Activated CD8-positive, alpha-beta memory T cell treated with anti-CD3 and anti-CD28 coated beads, Interleukin-2, amount 10 ng/mL, durations not matched to agents 7 days and 5 days (primary cell): ENCODE measurements around the gene TENM4. TPM values are rescaled to one million over a fixed set of nuclear protein-coding genes. Genes with fewer than 3 reads are reported as not detected.

Source experiments
- ATAC-seq: fragments of 150-1000 bp; cut with Tn5 transposase; one replicate; pipeline ENCODE4 v1.10.0; 2021; ENCODE audit warnings: moderate library complexity
- CTCF ChIA-PET: fragments of 350-600 bp; sonication (Branson Sonifier 250); formaldehyde crosslinking; loops from one replicate; lab custom pipeline; 2021; ENCODE audit warnings: antibody characterized with exemption; lab: Charles Lee
- DNase-seq: peaks from one replicate; pipeline ENCODE4 v3.0.0-alpha.2; 2020
- H3K27ac Mint-ChIP-seq: one replicate; pipeline ENCODE4 v1.8.0; 2021; ENCODE audit warnings: mild to moderate bottlenecking, mixed read lengths
- H3K27me3 Mint-ChIP-seq: one replicate; pipeline ENCODE4 v1.8.0; 2021; ENCODE audit warnings: mixed read lengths
- H3K36me3 Mint-ChIP-seq: one replicate; pipeline ENCODE4 v1.8.0; 2021; ENCODE audit warnings: mild to moderate bottlenecking, mixed read lengths
- H3K4me1 Mint-ChIP-seq: one replicate; pipeline ENCODE4 v1.8.0; 2021; ENCODE audit warnings: mixed read lengths
- H3K4me3 Mint-ChIP-seq: one replicate; pipeline ENCODE4 v1.8.0; 2021; ENCODE audit warnings: mild to moderate bottlenecking, moderate library complexity, mixed read lengths
- H3K9me3 Mint-ChIP-seq: one replicate; pipeline ENCODE4 v1.8.0; 2022; ENCODE audit warnings: low read depth, mixed read lengths
- total RNA-seq, 2 experiments: library from RNA; stranded (reverse); gene quantifications; one replicate each; pipeline ENCODE4 v1.2.3, GENCODE V29; 2021

TENM4 gene
- total RNA-seq, 2 experiments from 2014 or later, result not detected

GRCh38 chr11:78967811-78968210 lies 473.0 kb downstream of the TENM4 start:
- peaks cover 9% of the 10 kb centered on the region for H3K27me3 Mint-ChIP-seq
- H3K4me3 Mint-ChIP-seq, result no peak overlapping the region
- no peaks in the 10 kb centered on the region for H3K36me3 Mint-ChIP-seq
- DNase-seq, result no peak
- no peak overlapping the region for H3K27ac Mint-ChIP-seq
- CTCF ChIA-PET, result no interaction called here
- no peaks in the 10 kb centered on the region for H3K4me1 Mint-ChIP-seq
- no peaks in the 10 kb centered on the region for H3K9me3 Mint-ChIP-seq
- ATAC-seq, result no peak

GRCh38 chr11:78965432-78965831 lies 475.4 kb downstream of the TENM4 start:
- CTCF ChIA-PET, result no interaction called here
- H3K9me3 Mint-ChIP-seq, result no peaks in the 10 kb centered on the region
- peaks cover 29% of the 10 kb centered on the region for H3K27me3 Mint-ChIP-seq
- no peak for DNase-seq
- ATAC-seq, result no peak
- H3K4me1 Mint-ChIP-seq, result no peaks in the 10 kb centered on the region
- H3K36me3 Mint-ChIP-seq, result no peaks in the 10 kb centered on the region
- no peak overlapping the region for H3K27ac Mint-ChIP-seq
- no peak overlapping the region for H3K4me3 Mint-ChIP-seq

- CTCF ChIA-PET, result no interaction called here
- Mint-ChIP-seq H3K4me1 (no peaks in the 10 kb centered on the region), H3K4me3 (no peak overlapping the region), H3K27me3 (peaks cover 34% of the 10 kb centered on the region), H3K9me3 (no peaks in the 10 kb centered on the region), H3K36me3 (no peaks in the 10 kb centered on the region), H3K27ac (no peak overlapping the region)
- no peak for ATAC-seq
- no peak for DNase-seq
Measured at GRCh38 chr11:78961937-78962701, 478.7 kb downstream of the TENM4 start.

- Mint-ChIP-seq H3K27ac (no peak overlapping the region), H3K4me3 (no peak overlapping the region), H3K36me3 (no peaks in the 10 kb centered on the region), H3K9me3 (no peaks in the 10 kb centered on the region), H3K4me1 (no peaks in the 10 kb centered on the region), H3K27me3 (peaks cover 35% of the 10 kb centered on the region)
- DNase-seq (no peak), ATAC-seq (no peak)
- CTCF ChIA-PET, result no interaction called here
Measured at GRCh38 chr11:78961247-78961646, 479.6 kb downstream of the TENM4 start.

- ATAC-seq (no peak), DNase-seq (no peak)
- H3K27me3 Mint-ChIP-seq, result peaks cover 32% of the 10 kb centered on the region
- no peak overlapping the region for H3K27ac Mint-ChIP-seq
- H3K4me1 Mint-ChIP-seq, result no peaks in the 10 kb centered on the region
- CTCF ChIA-PET, result interaction anchor here (0.6 kb wide), 1 partner anchor 1107 kb away, joined by 3 read pairs; no protein-coding TSS in a partner anchor
- H3K9me3 Mint-ChIP-seq, result no peaks in the 10 kb centered on the region
- no peak overlapping the region for H3K4me3 Mint-ChIP-seq
- no peaks in the 10 kb centered on the region for H3K36me3 Mint-ChIP-seq
Measured at GRCh38 chr11:78958444-78958843, 482.4 kb downstream of the TENM4 start.

GRCh38 chr11:78957476-78958245 lies 483.2 kb downstream of the TENM4 start:
- H3K9me3 Mint-ChIP-seq, result no peaks in the 10 kb centered on the region
- CTCF ChIA-PET, result no interaction called here
- ATAC-seq, result no peak
- peaks cover 31% of the 10 kb centered on the region for H3K27me3 Mint-ChIP-seq
- H3K4me3 Mint-ChIP-seq, result no peak overlapping the region
- DNase-seq, result no peak
- no peaks in the 10 kb centered on the region for H3K4me1 Mint-ChIP-seq
- no peaks in the 10 kb centered on the region for H3K36me3 Mint-ChIP-seq
- no peak overlapping the region for H3K27ac Mint-ChIP-seq

GRCh38 chr11:78954696-78955095 lies 486.1 kb downstream of the TENM4 start:
- no peaks in the 10 kb centered on the region for H3K36me3 Mint-ChIP-seq
- CTCF ChIA-PET, result no interaction called here
- H3K9me3 Mint-ChIP-seq, result no peaks in the 10 kb centered on the region
- DNase-seq (no peak), ATAC-seq (no peak)
- no peaks in the 10 kb centered on the region for H3K4me1 Mint-ChIP-seq
- H3K27ac Mint-ChIP-seq, result no peak overlapping the region
- no peak overlapping the region for H3K4me3 Mint-ChIP-seq
- H3K27me3 Mint-ChIP-seq, result peaks cover 17% of the 10 kb centered on the region

GRCh38 chr11:78954261-78954660 lies 486.6 kb downstream of the TENM4 start:
- Mint-ChIP-seq H3K27ac (no peak overlapping the region), H3K4me1 (no peaks in the 10 kb centered on the region), H3K36me3 (no peaks in the 10 kb centered on the region), H3K27me3 (peaks cover 17% of the 10 kb centered on the region), H3K9me3 (no peaks in the 10 kb centered on the region), H3K4me3 (no peak overlapping the region)
- CTCF ChIA-PET, result no interaction called here
- DNase-seq, result no peak
- no peak for ATAC-seq

- H3K4me1 Mint-ChIP-seq, result no peaks in the 10 kb centered on the region
- no peak overlapping the region for H3K27ac Mint-ChIP-seq
- no peak for DNase-seq
- CTCF ChIA-PET, result no interaction called here
- peaks cover 17% of the 10 kb centered on the region for H3K27me3 Mint-ChIP-seq
- ATAC-seq, result no peak
- H3K9me3 Mint-ChIP-seq, result no peaks in the 10 kb centered on the region
- H3K4me3 Mint-ChIP-seq, result no peak overlapping the region
- no peaks in the 10 kb centered on the region for H3K36me3 Mint-ChIP-seq
Measured at GRCh38 chr11:78952890-78953289, 487.9 kb downstream of the TENM4 start.

GRCh38 chr11:78952175-78952574 lies 488.7 kb downstream of the TENM4 start:
- H3K36me3 Mint-ChIP-seq, result no peaks in the 10 kb centered on the region
- DNase-seq, result no peak
- peaks cover 12% of the 10 kb centered on the region for H3K27me3 Mint-ChIP-seq
- H3K9me3 Mint-ChIP-seq, result no peaks in the 10 kb centered on the region
- no peaks in the 10 kb centered on the region for H3K4me1 Mint-ChIP-seq
- CTCF ChIA-PET, result no interaction called here
- no peak overlapping the region for H3K27ac Mint-ChIP-seq
- H3K4me3 Mint-ChIP-seq, result no peak overlapping the region
- no peak for ATAC-seq

- ATAC-seq (no peak), DNase-seq (no peak)
- CTCF ChIA-PET, result no interaction called here
- Mint-ChIP-seq H3K36me3 (no peaks in the 10 kb centered on the region), H3K4me3 (no peak overlapping the region), H3K27me3 (peaks cover 7% of the 10 kb centered on the region), H3K27ac (no peak overlapping the region), H3K4me1 (no peaks in the 10 kb centered on the region), H3K9me3 (no peaks in the 10 kb centered on the region)
Measured at GRCh38 chr11:78949976-78950690, 490.7 kb downstream of the TENM4 start.

GRCh38 chr11:78946945-78947902 lies 493.6 kb downstream of the TENM4 start:
- no peak overlapping the region for H3K4me3 Mint-ChIP-seq
- no peak overlapping the region for H3K27ac Mint-ChIP-seq
- H3K36me3 Mint-ChIP-seq, result no peaks in the 10 kb centered on the region
- H3K27me3 Mint-ChIP-seq, result peaks cover 5% of the 10 kb centered on the region
- H3K4me1 Mint-ChIP-seq, result no peaks in the 10 kb centered on the region
- CTCF ChIA-PET, result no interaction called here
- H3K9me3 Mint-ChIP-seq, result no peaks in the 10 kb centered on the region
- no peak for ATAC-seq
- DNase-seq, result no peak

GRCh38 chr11:78943841-78944240 lies 497.0 kb downstream of the TENM4 start:
- H3K4me1 Mint-ChIP-seq, result no peaks in the 10 kb centered on the region
- no peak for DNase-seq
- H3K27me3 Mint-ChIP-seq, result peaks cover 14% of the 10 kb centered on the region
- H3K36me3 Mint-ChIP-seq, result no peaks in the 10 kb centered on the region
- CTCF ChIA-PET, result no interaction called here
- H3K27ac Mint-ChIP-seq, result no peak overlapping the region
- ATAC-seq, result no peak
- H3K9me3 Mint-ChIP-seq, result no peaks in the 10 kb centered on the region
- no peak overlapping the region for H3K4me3 Mint-ChIP-seq
